GM20431 (cell line): ENCODE results near the gene SCGB2A2.

Experiments used
- in situ Hi-C: fragments of 300-500 bp; cut with MseI, MboI; formaldehyde crosslinking; loops from one replicate; pipeline ENCODE4 v1.15.0; 2020; ENCODE audit warnings: low sequenced_read_pairs; ENCODE audit not compliant: unreplicated experiment

SCGB2A2 gene

GRCh38 chr11:62295504-62295903 is 25.5 kb downstream of the SCGB2A2 start:
- in situ Hi-C loops = no loop called here

GRCh38 chr11:62298975-62299374 is 29.0 kb downstream of the SCGB2A2 start, which contains the start of gene SCGB1D4:
SCGB1D4 (minus strand) TSS chr11:62299075; CDS start chr11:62299010, 65 bp downstream.
- in situ Hi-C loops = no loop called here

GRCh38 chr11:62306227-62306626 is 36.3 kb downstream of the SCGB2A2 start:
- in situ Hi-C loops = no loop called here

- in situ Hi-C loops = no loop called here
Measured at GRCh38 chr11:62307950-62308349, 38.0 kb downstream of the SCGB2A2 start.

- in situ Hi-C loops = no loop called here
Measured at GRCh38 chr11:62309991-62310390, 40.0 kb downstream of the SCGB2A2 start.

- in situ Hi-C loops = no loop called here
Measured at GRCh38 chr11:62315431-62315830, 45.5 kb downstream of the SCGB2A2 start.

- in situ Hi-C loops = no loop called here
Measured at GRCh38 chr11:62322524-62322923, 52.6 kb downstream of the SCGB2A2 start.
